ENCODE results near the gene ASCL4. TPM values are rescaled to one million over a fixed set of nuclear protein-coding genes. Genes with fewer than 3 reads are reported as not detected.

The ASCL4 gene
- polyA plus RNA-seq, 1 donor from 2014 or later: not detected

- peaks cover 4 to 9% (median 8%) of the 10 kb centered on the region in 3 donors for H3K4me1 Mint-ChIP-seq
- peaks cover 3 to 8% (median 6%) of the 10 kb centered on the region in 3 donors for H3K9me3 Mint-ChIP-seq
- H3K27ac Mint-ChIP-seq: no peak overlapping the region
- H3K36me3 Mint-ChIP-seq: peaks cover 4% of the 10 kb centered on the region
- H3K4me3 Mint-ChIP-seq: no peak overlapping the region
- H3K27me3 Mint-ChIP-seq: peaks cover 4% of the 10 kb centered on the region
These were observed 14.4 kb downstream of the ASCL4 start for GRCh38 chr12:107788690-107789458.

DNA sequence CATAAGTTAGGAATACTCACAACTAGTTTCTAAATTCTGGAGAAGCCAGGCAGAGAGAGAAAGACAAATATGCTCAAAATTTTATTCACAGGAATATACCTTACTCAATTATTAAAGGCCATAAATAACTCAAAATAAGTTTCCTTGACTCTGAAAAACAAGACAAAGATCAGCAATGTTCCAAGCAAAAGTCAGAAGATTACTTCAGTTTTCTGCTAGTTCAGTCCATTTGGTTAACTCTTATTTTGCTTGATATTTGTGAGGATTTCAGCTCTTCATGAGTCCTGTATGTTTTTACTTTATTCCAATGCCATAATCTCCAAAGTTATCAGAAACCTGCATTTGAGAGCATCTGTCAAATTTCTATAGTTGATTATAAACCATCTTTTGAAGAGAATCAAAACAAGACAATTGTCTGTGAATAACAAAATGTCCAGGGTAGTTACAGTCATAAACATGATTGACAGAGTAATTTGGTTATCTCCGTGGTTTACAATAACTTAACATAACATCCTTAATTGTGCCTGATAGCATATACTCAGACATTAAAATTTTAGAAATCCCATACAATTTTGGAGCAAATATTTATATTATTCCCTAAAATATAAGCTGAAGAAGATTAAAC lies 17.1 kb downstream of the ASCL4 start:
- Mint-ChIP-seq H3K27me3 (peaks cover 7% of the 10 kb centered on the region), H3K27ac (no peak overlapping the region), H3K9me3 (peaks cover 4 to 8% (median 6%) of the 10 kb centered on the region in 3 donors), H3K4me3 (no peak overlapping the region), H3K4me1 (no peaks in the 10 kb centered on the region), H3K36me3 (peaks cover 4% of the 10 kb centered on the region)

DNA sequence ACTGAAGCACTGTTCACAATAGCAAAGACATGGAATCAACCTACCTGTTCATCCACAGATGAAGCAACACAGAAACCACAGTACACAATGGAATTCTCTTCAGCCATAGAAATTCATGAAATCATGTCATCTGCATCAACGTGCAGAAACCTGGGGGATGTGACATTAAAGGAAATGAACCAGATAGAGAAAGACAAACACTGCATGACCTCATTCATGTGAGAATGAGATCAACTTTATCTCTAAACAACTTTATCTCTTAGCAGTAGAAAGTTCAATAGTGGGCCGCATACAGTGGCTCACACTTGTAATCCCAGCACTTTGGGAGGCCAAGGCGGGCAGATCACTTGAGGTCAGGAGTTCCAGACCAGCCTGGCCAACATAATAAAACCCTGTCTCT lies 19.9 kb downstream of the ASCL4 start:
- peaks cover 4 to 8% (median 5%) of the 10 kb centered on the region in 3 donors for H3K9me3 Mint-ChIP-seq
- peaks cover 5% of the 10 kb centered on the region for H3K27me3 Mint-ChIP-seq
- H3K4me1 Mint-ChIP-seq: peaks cover 0 to 2% (median 0%) of the 10 kb centered on the region in 3 donors

GRCh38 chr12:107798580-107798979 lies 24.1 kb downstream of the ASCL4 start:
- Mint-ChIP-seq H3K27me3 (peaks cover 4% of the 10 kb centered on the region), H3K4me3 (no peak overlapping the region), H3K27ac (no peak overlapping the region), H3K9me3 (peaks cover 0 to 2% (median 2%) of the 10 kb centered on the region in 3 donors), H3K36me3 (peaks cover 3% of the 10 kb centered on the region), H3K4me1 (peaks cover 9 to 22% (median 10%) of the 10 kb centered on the region in 3 donors)

More for the DNA sequence above, 19.9 kb downstream of the ASCL4 start:
- Mint-ChIP-seq H3K4me3 (no peak overlapping the region), H3K36me3 (peaks cover 4% of the 10 kb centered on the region), H3K27ac (no peak overlapping the region)

DNA sequence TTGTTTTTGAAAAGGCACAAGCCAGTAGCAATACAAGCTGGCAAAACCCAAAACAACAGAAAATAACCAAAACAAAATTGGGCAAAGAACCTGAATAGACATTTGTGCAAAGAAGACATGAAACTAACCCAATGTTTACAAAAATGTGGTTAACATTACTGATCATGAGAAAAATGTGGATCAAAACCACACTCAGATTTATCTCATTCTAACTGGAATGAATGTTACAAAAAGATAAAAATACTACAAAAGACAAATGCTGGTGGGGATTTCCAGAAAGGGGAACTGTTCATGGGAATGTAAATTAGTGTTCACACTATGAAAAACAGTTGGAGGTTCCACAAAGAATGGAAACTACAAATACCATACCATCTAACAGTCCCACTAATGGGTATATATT lies 26.6 kb downstream of the ASCL4 start:
- H3K4me3 Mint-ChIP-seq: peak overlapping the region in 1 of 4 donors; percentile 74
- H3K36me3 Mint-ChIP-seq: peaks cover 3% of the 10 kb centered on the region
- H3K27me3 Mint-ChIP-seq: no peaks in the 10 kb centered on the region
- H3K27ac Mint-ChIP-seq: no peak overlapping the region
- peaks cover 0 to 2% (median 0%) of the 10 kb centered on the region in 3 donors for H3K9me3 Mint-ChIP-seq
- peaks cover 9 to 22% (median 12%) of the 10 kb centered on the region in 3 donors for H3K4me1 Mint-ChIP-seq

DNA sequence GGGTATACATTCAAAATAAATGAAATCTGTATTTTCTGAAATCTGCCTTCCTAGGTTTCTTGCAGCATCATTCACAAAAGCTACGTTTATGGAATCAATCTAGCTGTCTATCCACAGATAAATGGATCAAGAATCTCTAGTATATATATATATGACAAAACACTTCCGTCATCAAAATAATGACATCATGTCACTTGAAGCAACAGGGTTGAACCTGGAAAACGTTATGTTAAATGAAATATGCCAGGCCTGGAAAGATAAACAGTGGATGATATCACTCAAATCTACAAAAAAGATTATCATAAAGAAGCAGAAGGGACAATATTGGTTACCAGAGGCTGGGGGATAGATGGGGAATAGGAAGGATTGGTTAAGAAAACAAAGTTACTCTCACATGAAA lies 28.6 kb downstream of the ASCL4 start:
- Mint-ChIP-seq H3K27me3 (no peaks in the 10 kb centered on the region), H3K9me3 (no peaks in the 10 kb centered on the region), H3K27ac (peak overlapping the region in 1 of 3 donors; percentile 1), H3K4me1 (peaks cover 9 to 20% (median 12%) of the 10 kb centered on the region in 3 donors), H3K36me3 (peaks cover 3% of the 10 kb centered on the region), H3K4me3 (no peak overlapping the region)

DNA sequence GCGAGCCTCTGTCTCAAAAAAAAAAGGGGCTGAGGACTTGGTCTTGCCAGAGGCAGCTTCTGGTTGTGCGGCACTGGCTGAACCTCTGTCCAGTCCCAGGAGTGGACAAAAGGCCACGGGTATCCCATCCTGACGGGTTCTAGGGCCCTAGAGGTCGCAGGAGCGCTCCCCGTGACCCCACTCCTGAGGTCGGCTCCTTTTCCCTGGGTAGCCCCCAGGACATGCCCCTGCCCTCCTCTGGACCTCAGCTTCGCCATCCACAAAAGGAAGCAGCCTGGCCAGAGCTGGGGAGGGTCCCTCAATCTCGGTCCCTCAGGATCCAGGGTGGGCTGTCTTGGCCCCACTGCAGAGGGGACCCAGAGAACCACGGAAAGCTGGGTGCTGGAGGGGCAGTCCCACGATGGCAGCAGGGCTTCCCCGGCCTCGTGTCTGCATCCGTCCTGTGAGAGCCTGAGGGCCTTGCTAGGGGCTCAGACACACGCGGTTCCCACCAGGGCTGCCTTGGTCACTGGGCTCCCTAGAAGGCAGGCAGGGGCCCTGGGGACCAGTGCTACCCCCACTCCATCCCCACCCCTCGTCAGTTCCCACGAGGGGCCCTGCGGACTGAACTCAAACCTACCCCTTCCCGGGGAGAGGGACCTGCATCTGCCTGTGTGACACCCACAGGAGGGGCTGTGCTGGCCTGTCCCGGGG lies 31.1 kb downstream of the ASCL4 start:
- H3K27ac Mint-ChIP-seq: no peak overlapping the region

DNA sequence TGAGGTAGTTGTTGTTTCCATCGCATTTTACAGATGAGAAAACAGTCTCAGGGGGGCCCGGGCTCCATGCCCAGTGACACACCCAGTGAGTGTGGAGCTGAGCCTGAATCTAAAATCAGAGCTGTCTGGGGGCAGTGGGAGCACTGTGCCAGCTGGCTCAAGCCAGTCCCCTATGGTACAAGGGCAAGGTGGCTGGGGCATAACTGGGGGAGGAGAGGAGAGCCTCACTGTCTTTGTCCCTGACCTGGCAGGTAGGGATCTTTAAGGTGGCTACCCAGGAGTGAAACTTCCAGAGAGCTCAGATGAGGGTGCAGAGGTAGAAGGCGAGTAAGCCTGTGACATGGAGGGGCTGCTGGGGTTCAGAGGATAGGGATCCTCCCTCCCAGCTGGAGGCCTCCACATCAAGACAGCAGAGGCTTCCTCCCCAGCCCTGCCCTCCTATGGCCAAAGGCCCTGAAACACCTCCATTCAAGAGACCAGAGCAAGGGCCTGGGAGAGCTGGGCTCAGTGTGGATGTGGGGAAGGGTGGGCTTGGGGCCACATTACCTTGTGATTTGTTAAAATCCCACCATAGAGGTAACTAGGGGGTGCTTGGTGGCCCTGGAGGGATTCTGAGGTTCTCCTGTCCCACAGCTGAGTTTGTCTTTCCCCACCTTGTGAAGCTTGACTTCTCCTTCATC lies 33.1 kb downstream of the ASCL4 start:
- peak overlapping the region in 1 of 3 donors; percentile 70 for H3K27ac Mint-ChIP-seq
- H3K4me3 Mint-ChIP-seq: no peak overlapping the region

More for the DNA sequence above, 31.1 kb downstream of the ASCL4 start:
- no peaks in the 10 kb centered on the region for H3K9me3 Mint-ChIP-seq
- peaks cover 3% of the 10 kb centered on the region for H3K27me3 Mint-ChIP-seq
- peaks cover 5 to 18% (median 13%) of the 10 kb centered on the region in 3 donors for H3K4me1 Mint-ChIP-seq
- H3K36me3 Mint-ChIP-seq: peaks cover 3% of the 10 kb centered on the region
- H3K4me3 Mint-ChIP-seq: no peak overlapping the region

GRCh38 chr12:107817250-107817649 lies 42.7 kb downstream of the ASCL4 start:
- Mint-ChIP-seq H3K4me1 (no peaks in the 10 kb centered on the region), H3K27ac (peak overlapping the region in 1 of 3 donors; percentile 51), H3K36me3 (peaks cover 3% of the 10 kb centered on the region), H3K4me3 (no peak overlapping the region), H3K9me3 (peaks cover 2 to 22% (median 18%) of the 10 kb centered on the region in 3 donors), H3K27me3 (peaks cover 2% of the 10 kb centered on the region)

More for the DNA sequence above, 33.1 kb downstream of the ASCL4 start:
- no peaks in the 10 kb centered on the region for H3K9me3 Mint-ChIP-seq
- H3K36me3 Mint-ChIP-seq: no peaks in the 10 kb centered on the region
- peaks cover 0 to 3% (median 2%) of the 10 kb centered on the region in 3 donors for H3K4me1 Mint-ChIP-seq
- H3K27me3 Mint-ChIP-seq: peaks cover 3% of the 10 kb centered on the region

GRCh38 chr12:107818984-107819383 lies 44.5 kb downstream of the ASCL4 start:
- Mint-ChIP-seq H3K4me1 (no peaks in the 10 kb centered on the region), H3K4me3 (no peak overlapping the region), H3K9me3 (peaks cover 3 to 25% (median 18%) of the 10 kb centered on the region in 3 donors), H3K27me3 (peaks cover 14% of the 10 kb centered on the region), H3K36me3 (peaks cover 3% of the 10 kb centered on the region), H3K27ac (no peak overlapping the region)

- Mint-ChIP-seq H3K27ac (no peak overlapping the region), H3K36me3 (peaks cover 4% of the 10 kb centered on the region), H3K4me3 (peak overlapping the region in 2 of 4 donors; percentile 7 to 14)
These were observed 47.9 kb downstream of the ASCL4 start for GRCh38 chr12:107822356-107822755.

More at GRCh38 chr12:107822356-107822755, 47.9 kb downstream of the ASCL4 start:
- Mint-ChIP-seq H3K27me3 (peaks cover 14% of the 10 kb centered on the region), H3K4me1 (no peaks in the 10 kb centered on the region), H3K9me3 (peaks cover 13 to 38% (median 38%) of the 10 kb centered on the region in 3 donors)

Other genes with a start within 250 kb of the ASCL4 start
- gene PWP1, start 88.9 kb upstream of the ASCL4 start, polyA plus RNA-seq: 111 TPM
- gene PRDM4, start 13.6 kb upstream of the ASCL4 start, polyA plus RNA-seq: 65.1 TPM